K562 (cell line): ENCODE results near the gene NPR2. TPM values are rescaled to one million over a fixed set of nuclear protein-coding genes. Genes with fewer than 3 reads are reported as not detected.

ENCODE experiments used
- ATAC-seq: fragments of 200-7000 bp; cut with Tn5 transposase; 3 replicates; pipeline ENCODE4 v1.9.1; 2020; ENCODE audit warnings: moderate library complexity
- BruUV-seq: library from RNA; stranded (reverse); fragments of 400-500 nt; replicated peaks from 2 replicates; lab custom pipeline; 2021; lab: Mats Ljungman, UMichigan
- CTCF ChIA-PET: fragments of 300-600 bp; formaldehyde crosslinking; extraction: SDS; loops from one replicate; lab custom pipeline; 2021; ENCODE audit warnings: low intra/inter-chr PET ratio; lab: Yijun Ruan, JAX
- POLR2A ChIA-PET: fragments of 300-600, 350-650 bp; sonication (Branson Sonifier 250); formaldehyde crosslinking; extraction: SDS; loops from one replicate; lab custom pipeline; 2021; ENCODE audit warnings: antibody characterized with exemption, inconsistent platforms; lab: Yijun Ruan, JAX
- DNase-seq, 4 experiments: peaks; one replicate each; pipeline versions ENCODE4 v3.0.0 to v3.0.0-alpha.2; 2011 to 2018; ENCODE audit warnings: low spot score in 3 of 4, mixed read lengths in 3 of 4; ENCODE audit errors: extremely low read depth in 1 of 4
- FAIRE-seq: peaks from 2 replicates; lab custom pipeline; 2011; peaks lifted over from hg19 to GRCh38; lab: Jason Lieb, UNC
- H2AFZ ChIP-seq: 2 replicates; pipeline ENCODE4 v1.6.0; 2011; ENCODE audit warnings: low read depth, low read length, control low read depth, inconsistent platforms
- H3K27ac ChIP-seq: fragments of 200-600 bp; 3 replicates; pipeline ENCODE4 v1.8.0; 2011; ENCODE audit warnings: low read depth, mild to moderate bottlenecking, control low read depth, inconsistent platforms, low read length, moderate library complexity, mixed read lengths; ENCODE audit errors: extremely low read depth
- H3K27me3 ChIP-seq, 2 experiments: fragments of 300-600 bp in 1 of 2; 2 replicates in 1 of 2; 3 replicates in 1 of 2; pipeline versions ENCODE4 v1.6.0 to v1.8.0; 2011; ENCODE audit warnings: inconsistent platforms in 2 of 2, low read length in 2 of 2, mild to moderate bottlenecking in 1 of 2, mixed read lengths in 1 of 2, moderate library complexity in 1 of 2; ENCODE audit not compliant: control insufficient read depth in 2 of 2, insufficient read depth in 2 of 2
- H3K36me3 ChIP-seq: fragments of 300-600 bp; 3 replicates; pipeline ENCODE4 v1.8.0; 2011; ENCODE audit warnings: mild to moderate bottlenecking, low read length, inconsistent platforms; ENCODE audit not compliant: control insufficient read depth, insufficient read depth
- H3K4me1 ChIP-seq, 2 experiments: fragments of 200-600 bp in 1 of 2; replicated peaks in 1 of 2; 2 replicates in 1 of 2; 3 replicates in 1 of 2; pipeline versions ENCODE4 v1.5.1 to v1.8.0; 2011; ENCODE audit warnings: inconsistent platforms in 2 of 2, low read length in 2 of 2, mild to moderate bottlenecking in 1 of 2, mixed read lengths in 1 of 2, moderate library complexity in 1 of 2; ENCODE audit not compliant: control insufficient read depth in 2 of 2, insufficient read depth in 2 of 2
- H3K4me2 ChIP-seq: 2 replicates; pipeline ENCODE4 v1.6.1; 2011; ENCODE audit warnings: low read length, control low read depth, inconsistent platforms, mixed read lengths; ENCODE audit not compliant: insufficient read depth
- H3K4me3 ChIP-seq: fragments of 200-600 bp; sonication (generic), shearing (Covaris generic); 2 replicates; pipeline ENCODE4 v1.5.1; 2016; ENCODE audit warnings: control low read depth, inconsistent platforms
- H3K79me2 ChIP-seq: fragments of 200-600 bp; 3 replicates; pipeline ENCODE4 v1.8.0; 2011; ENCODE audit warnings: low read length, inconsistent platforms; ENCODE audit not compliant: control insufficient read depth, insufficient read depth
- H3K9ac ChIP-seq, 2 experiments: 2 replicates each; pipeline versions ENCODE4 v1.6.0 to v1.6.1; 2011; ENCODE audit warnings: low read depth in 2 of 2, low read length in 2 of 2, control low read depth in 1 of 2, inconsistent platforms in 1 of 2, mild to moderate bottlenecking in 1 of 2, mixed read lengths in 1 of 2; ENCODE audit not compliant: insufficient read depth in 1 of 2
- H3K9me1 ChIP-seq: one replicate; pipeline ENCODE4 v1.6.0; 2011; ENCODE audit warnings: inconsistent platforms, mild to moderate bottlenecking, low read length, moderate library complexity; ENCODE audit not compliant: control insufficient read depth, insufficient read depth
- H3K9me3 ChIP-seq: replicated peaks from 2 replicates; pipeline ENCODE4 v1.5.1; 2011; ENCODE audit warnings: low read depth, low read length, inconsistent platforms; ENCODE audit not compliant: control insufficient read depth, insufficient read depth
- H4K20me1 ChIP-seq: replicated peaks from 2 replicates; pipeline ENCODE4 v1.6.1; 2011; ENCODE audit warnings: low read length, inconsistent platforms, mixed read lengths; ENCODE audit not compliant: control insufficient read depth, insufficient read depth
- CEBPG ChIP-seq, 3 experiments: fragments of 200-800 bp in 1 of 3; sonication (Bioruptor generic) in 1 of 3; sonication (generic) in 1 of 3; formaldehyde crosslinking in 1 of 3; IDR thresholded peaks in 2 of 3; conservative IDR thresholded peaks in 1 of 3; 2 replicates each; pipeline versions ENCODE4 v1.6.1 to v1.8.0; 2016 to 2022; ENCODE audit warnings: missing compliant biosample characterization in 2 of 3, missing genetic modification characterization in 2 of 3, mild to moderate bottlenecking in 1 of 3, missing genetic modification reagents in 1 of 3
- FOXA3 ChIP-seq, 2 experiments: fragments of 450-650 bp in 1 of 2; sonication (generic) in 1 of 2; formaldehyde crosslinking; IDR thresholded peaks in 1 of 2; conservative IDR thresholded peaks in 1 of 2; 2 replicates each; pipeline versions ENCODE4 v1.4.0 to v1.8.0; 2020 to 2022; ENCODE audit warnings: mild to moderate bottlenecking in 2 of 2, missing genetic modification reagents in 1 of 2
- NCOA4 ChIP-seq: fragments of 450-650 bp; IDR thresholded peaks from 2 replicates; pipeline ENCODE4 v1.6.1; 2018; ENCODE audit warnings: mild to moderate bottlenecking; ENCODE audit not compliant: partially characterized antibody
- PHB ChIP-seq: fragments of 250-450 bp; sonication (Bioruptor Pico); IDR thresholded peaks from 2 replicates; pipeline ENCODE4 v1.5.0; 2021
- SMAD3 ChIP-seq: fragments of 450-650 bp; formaldehyde crosslinking; conservative IDR thresholded peaks from 2 replicates; pipeline ENCODE4 v1.4.0; 2020; ENCODE audit warnings: mild to moderate bottlenecking
- TARDBP ChIP-seq: fragments of 450-650 bp; IDR thresholded peaks from 2 replicates; pipeline ENCODE4 v1.6.1; 2016
- WGBS: fragments of 100-300 bp; shearing (Covaris generic); methylation state at CpG from one replicate; pipeline ENCODE4 v1.1.6; 2016; ENCODE audit warnings: low coverage, mixed read lengths; ENCODE audit not compliant: insufficient coverage; ENCODE audit errors: missing lambda C conversion rate; 5-methylcytosine and 5-hydroxymethylcytosine counted together
- in situ Hi-C: fragments of 300-500 bp; cut with MboI; formaldehyde crosslinking; loops from 4 replicates; pipeline ENCODE4 v1.15.0; 2018; ENCODE audit warnings: inconsistent platforms, mixed read lengths
- intact Hi-C: fragments of 100-400 bp; cut with micrococcal nuclease; formaldehyde crosslinking; loops from 2 replicates; pipeline ENCODE4 v1.14.2; 2022
- polyA plus RNA-seq, 8 experiments: library from polyadenylated mRNA; depleted of rRNA in 4 of 8; stranded (reverse) in 5 of 8; unstranded in 3 of 8; fragments of >200 nt; fragmentation: Nextera tagmentation in 2 of 8; fragmentation: Illumina TruSeq in 1 of 8; extraction: Ambion mirVana in 2 of 8; extraction: Trizol in 1 of 8; gene quantifications; 2 replicates each; pipeline versions ENCODE4 v1.2.1 to v1.2.3, GENCODE V29; 2011 to 2014; ENCODE audit warnings: inconsistent platforms in 1 of 8, missing spikeins in 1 of 8
- total RNA-seq, 7 experiments: library from RNA; depleted of rRNA in 6 of 7; stranded (reverse); fragments of >200 nt in 6 of 7; fragmentation: Illumina TruSeq in 2 of 7; extraction: Trizol in 2 of 7; gene quantifications; 2 replicates each; pipeline versions ENCODE4 v1.2.1 to v1.2.3, GENCODE V29; 2011 to 2021; ENCODE audit warnings: low replicate concordance in 1 of 7
- TF ChIP-seq, protein P1 (sequence below): fragments of 450-650 bp; IDR thresholded peaks from 2 replicates; pipeline ENCODE4 v1.6.1; 2016; ENCODE audit warnings: antibody characterized with exemption
- TF ChIP-seq, protein P2 (sequence below): IDR thresholded peaks from 2 replicates; pipeline ENCODE4 v1.6.1; 2012; ENCODE audit warnings: low read depth, low read length, improper control_type of control experiment, borderline replicate concordance
- TF ChIP-seq, protein P3 (sequence below): fragments of 450-650 bp; IDR thresholded peaks from 2 replicates; pipeline ENCODE4 v1.6.1; 2016
- TF ChIP-seq, protein P4 (sequence below): fragments of 450-650 bp; IDR thresholded peaks from 2 replicates; pipeline ENCODE4 v1.6.1; 2016; ENCODE audit warnings: low read depth, mild to moderate bottlenecking, moderate library complexity
- TF ChIP-seq, protein P5 (sequence below): sonication (generic); formaldehyde crosslinking; IDR thresholded peaks from 2 replicates; pipeline ENCODE4 v1.8.0; 2022; ENCODE audit warnings: mild to moderate bottlenecking, missing genetic modification reagents

The NPR2 gene
- total and polyA plus RNA-seq, 9 of the 15 experiments (the other 6 are each of a cell fraction or from before 2014, with no cell fraction given) = 2.4 to 12.9 (median 6.0) TPM

DNA sequence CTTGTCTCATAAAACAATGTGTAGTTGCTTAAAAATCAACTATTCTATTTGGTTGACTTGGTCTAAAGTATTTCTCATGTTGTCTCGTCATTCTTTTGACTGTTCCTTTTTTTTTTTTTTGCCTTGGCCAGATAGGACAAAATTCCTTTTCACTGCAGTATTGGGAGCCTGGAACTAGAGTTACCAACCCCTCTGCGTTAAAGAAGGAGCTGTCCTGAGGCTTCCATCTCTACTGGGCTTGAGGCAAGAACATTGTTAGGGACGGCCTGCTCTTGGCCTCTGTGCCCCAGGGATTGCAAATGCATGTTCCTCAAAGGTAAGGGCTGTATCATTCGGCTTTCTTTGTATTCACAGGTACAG, 1.4 kb upstream of the NPR2 start:
- Histone ChIP-seq H3K9ac (no peak overlapping the region), H3K9me1 (no peaks in the 10 kb centered on the region), H4K20me1 (no peaks in the 10 kb centered on the region), H3K27me3 (no peaks in the 10 kb centered on the region), H3K9me3 (no peaks in the 10 kb centered on the region), H3K4me1 (peaks cover 6% of the 10 kb centered on the region in 2 experiments; a peak in 4 of 5 replicates), H2AFZ (no peak overlapping the region), H3K4me3 (no peak overlapping the region), H3K36me3 (peaks cover 24% of the 10 kb centered on the region; the same call in 2 of the 3 replicates), H3K27ac (0 out of 3 replicates have a peak overlapping the region, but pooled peaks have one; percentile 37), H3K79me2 (no peaks in the 10 kb centered on the region), H3K4me2 (no peak overlapping the region)
- intact Hi-C loops (loop anchor here (1.0 kb wide), 3 partner anchors 23 to 92 kb away; no protein-coding TSS in a partner anchor), in situ Hi-C loops (loop anchor here (10.0 kb wide), 1 partner anchor 95 kb away; no protein-coding TSS in a partner anchor)
- ATAC-seq = peak; percentile 33
- no peak for DNase-seq
- CTCF ChIA-PET = interaction anchor here (0.7 to 2.8 kb wide), 4 partner anchors 24 to 308 kb away, joined by 3 to 28 read pairs (median 10); no protein-coding TSS in a partner anchor
- FAIRE-seq = no peak
- WGBS = 25% methylated on average over 4 of the region's 4 CpGs
- BruUV-seq = no TSS peak
- POLR2A ChIA-PET = interaction anchor here (0.6 to 1.5 kb wide), 5 partner anchors 27 to 133 kb away, joined by 3 to 4 read pairs (median 3); no protein-coding TSS in a partner anchor
- TF ChIP-seq PHB (no peak), NCOA4 (no peak), CEBPG (CRISPR knock-in tag; IDR thresholded peaks at IDR 0.05) (no peak), CEBPG (tag; conservative IDR thresholded peaks at IDR 0.05 in 1 of 2, IDR thresholded peaks at IDR 0.05 in 1 of 2) (no peak), SMAD3 (CRISPR knock-in tag) (no peak), TARDBP (no peak), FOXA3 (CRISPR knock-in tag; conservative IDR thresholded peaks at IDR 0.05 in 1 of 2, IDR thresholded peaks at IDR 0.05 in 1 of 2) (no peak)
- TF ChIP-seq, protein P1, sequence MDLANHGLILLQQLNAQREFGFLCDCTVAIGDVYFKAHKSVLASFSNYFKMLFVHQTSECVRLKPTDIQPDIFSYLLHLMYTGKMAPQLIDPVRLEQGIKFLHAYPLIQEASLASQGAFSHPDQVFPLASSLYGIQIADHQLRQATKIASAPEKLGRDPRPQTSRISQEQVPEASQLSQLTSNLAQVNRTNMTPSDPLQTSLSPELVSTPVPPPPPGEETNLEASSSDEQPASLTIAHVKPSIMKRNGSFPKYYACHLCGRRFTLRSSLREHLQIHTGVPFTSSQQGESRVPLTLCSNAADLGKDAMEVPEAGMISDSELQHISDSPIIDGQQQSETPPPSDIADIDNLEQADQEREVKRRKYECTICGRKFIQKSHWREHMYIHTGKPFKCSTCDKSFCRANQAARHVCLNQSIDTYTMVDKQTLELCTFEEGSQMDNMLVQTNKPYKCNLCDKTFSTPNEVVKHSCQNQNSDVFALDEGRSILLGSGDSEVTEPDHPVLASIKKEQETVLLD = no peak
- TF ChIP-seq, protein P2, sequence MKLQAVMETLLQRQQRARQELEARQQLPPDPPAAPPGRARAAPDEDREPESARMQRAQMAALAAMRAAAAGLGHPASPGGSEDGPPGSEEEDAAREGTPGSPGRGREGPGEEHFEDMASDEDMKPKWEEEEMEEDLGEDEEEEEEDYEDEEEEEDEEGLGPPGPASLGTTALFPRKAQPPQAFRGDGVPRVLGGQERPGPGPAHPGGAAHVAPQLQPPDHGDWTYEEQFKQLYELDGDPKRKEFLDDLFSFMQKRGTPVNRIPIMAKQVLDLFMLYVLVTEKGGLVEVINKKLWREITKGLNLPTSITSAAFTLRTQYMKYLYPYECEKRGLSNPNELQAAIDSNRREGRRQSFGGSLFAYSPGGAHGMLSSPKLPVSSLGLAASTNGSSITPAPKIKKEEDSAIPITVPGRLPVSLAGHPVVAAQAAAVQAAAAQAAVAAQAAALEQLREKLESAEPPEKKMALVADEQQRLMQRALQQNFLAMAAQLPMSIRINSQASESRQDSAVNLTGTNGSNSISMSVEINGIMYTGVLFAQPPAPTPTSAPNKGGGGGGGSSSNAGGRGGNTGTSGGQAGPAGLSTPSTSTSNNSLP = no peak
- TF ChIP-seq, protein P3, sequence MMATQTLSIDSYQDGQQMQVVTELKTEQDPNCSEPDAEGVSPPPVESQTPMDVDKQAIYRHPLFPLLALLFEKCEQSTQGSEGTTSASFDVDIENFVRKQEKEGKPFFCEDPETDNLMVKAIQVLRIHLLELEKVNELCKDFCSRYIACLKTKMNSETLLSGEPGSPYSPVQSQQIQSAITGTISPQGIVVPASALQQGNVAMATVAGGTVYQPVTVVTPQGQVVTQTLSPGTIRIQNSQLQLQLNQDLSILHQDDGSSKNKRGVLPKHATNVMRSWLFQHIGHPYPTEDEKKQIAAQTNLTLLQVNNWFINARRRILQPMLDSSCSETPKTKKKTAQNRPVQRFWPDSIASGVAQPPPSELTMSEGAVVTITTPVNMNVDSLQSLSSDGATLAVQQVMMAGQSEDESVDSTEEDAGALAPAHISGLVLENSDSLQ = no peak
- TF ChIP-seq, protein P4, sequence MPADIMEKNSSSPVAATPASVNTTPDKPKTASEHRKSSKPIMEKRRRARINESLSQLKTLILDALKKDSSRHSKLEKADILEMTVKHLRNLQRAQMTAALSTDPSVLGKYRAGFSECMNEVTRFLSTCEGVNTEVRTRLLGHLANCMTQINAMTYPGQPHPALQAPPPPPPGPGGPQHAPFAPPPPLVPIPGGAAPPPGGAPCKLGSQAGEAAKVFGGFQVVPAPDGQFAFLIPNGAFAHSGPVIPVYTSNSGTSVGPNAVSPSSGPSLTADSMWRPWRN = no peak
- TF ChIP-seq, protein P5, sequence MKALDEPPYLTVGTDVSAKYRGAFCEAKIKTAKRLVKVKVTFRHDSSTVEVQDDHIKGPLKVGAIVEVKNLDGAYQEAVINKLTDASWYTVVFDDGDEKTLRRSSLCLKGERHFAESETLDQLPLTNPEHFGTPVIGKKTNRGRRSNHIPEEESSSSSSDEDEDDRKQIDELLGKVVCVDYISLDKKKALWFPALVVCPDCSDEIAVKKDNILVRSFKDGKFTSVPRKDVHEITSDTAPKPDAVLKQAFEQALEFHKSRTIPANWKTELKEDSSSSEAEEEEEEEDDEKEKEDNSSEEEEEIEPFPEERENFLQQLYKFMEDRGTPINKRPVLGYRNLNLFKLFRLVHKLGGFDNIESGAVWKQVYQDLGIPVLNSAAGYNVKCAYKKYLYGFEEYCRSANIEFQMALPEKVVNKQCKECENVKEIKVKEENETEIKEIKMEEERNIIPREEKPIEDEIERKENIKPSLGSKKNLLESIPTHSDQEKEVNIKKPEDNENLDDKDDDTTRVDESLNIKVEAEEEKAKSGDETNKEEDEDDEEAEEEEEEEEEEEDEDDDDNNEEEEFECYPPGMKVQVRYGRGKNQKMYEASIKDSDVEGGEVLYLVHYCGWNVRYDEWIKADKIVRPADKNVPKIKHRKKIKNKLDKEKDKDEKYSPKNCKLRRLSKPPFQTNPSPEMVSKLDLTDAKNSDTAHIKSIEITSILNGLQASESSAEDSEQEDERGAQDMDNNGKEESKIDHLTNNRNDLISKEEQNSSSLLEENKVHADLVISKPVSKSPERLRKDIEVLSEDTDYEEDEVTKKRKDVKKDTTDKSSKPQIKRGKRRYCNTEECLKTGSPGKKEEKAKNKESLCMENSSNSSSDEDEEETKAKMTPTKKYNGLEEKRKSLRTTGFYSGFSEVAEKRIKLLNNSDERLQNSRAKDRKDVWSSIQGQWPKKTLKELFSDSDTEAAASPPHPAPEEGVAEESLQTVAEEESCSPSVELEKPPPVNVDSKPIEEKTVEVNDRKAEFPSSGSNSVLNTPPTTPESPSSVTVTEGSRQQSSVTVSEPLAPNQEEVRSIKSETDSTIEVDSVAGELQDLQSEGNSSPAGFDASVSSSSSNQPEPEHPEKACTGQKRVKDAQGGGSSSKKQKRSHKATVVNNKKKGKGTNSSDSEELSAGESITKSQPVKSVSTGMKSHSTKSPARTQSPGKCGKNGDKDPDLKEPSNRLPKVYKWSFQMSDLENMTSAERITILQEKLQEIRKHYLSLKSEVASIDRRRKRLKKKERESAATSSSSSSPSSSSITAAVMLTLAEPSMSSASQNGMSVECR (CRISPR knock-in tag) = no peak
